ENCODE measurements around the gene DLL4.
A peak's percentile ranks its signal among the peaks of the same experiment; 100 is the strongest.

The DLL4 gene

DNA sequence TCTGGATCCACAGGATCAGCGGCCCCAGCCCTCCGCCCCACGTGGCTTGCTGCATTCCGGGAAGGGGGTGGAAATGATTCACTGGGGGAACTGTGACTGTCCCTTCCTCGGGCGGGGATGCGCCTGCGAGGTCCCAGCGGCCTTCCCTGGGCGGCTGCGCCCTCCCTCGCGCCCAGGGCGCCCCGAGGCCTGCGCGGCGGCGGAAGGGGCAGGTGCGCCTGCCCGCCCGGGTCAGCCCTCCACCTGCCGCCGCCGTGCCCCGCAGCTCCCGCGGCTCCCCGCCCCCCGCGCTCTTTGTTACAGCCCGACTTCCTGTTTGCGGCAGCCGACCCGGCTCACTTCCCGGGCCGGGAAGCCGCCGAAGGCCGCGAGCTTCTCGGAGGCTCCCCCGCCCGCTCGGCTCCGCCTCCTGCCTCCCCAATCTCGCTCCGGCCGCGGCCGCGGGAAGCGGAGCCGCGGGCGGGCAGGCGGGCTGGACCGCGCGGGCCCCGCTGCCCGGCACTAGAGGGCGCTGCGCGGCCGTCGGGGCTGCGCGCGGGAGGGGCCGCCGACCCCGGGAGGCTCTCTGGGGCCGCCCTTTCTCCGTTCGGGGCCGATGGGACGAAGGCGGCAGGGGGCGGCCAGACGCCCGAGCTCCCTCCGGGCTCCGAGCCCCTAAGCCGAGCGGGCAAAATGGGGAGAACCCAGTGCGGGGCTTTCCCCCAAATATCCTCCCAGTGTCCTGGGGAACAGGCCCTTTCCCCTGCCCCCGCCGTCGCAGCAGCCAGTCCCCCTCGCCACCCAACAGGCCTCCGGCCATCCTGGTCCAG lies 12.6 kb downstream of the DLL4 start:
- TF ChIP-seq CTCF (conservative IDR thresholded peaks at IDR 0.05): peak; percentile 96
- peak overlapping the region; percentile 85 for H3K27ac ChIP-seq

DNA sequence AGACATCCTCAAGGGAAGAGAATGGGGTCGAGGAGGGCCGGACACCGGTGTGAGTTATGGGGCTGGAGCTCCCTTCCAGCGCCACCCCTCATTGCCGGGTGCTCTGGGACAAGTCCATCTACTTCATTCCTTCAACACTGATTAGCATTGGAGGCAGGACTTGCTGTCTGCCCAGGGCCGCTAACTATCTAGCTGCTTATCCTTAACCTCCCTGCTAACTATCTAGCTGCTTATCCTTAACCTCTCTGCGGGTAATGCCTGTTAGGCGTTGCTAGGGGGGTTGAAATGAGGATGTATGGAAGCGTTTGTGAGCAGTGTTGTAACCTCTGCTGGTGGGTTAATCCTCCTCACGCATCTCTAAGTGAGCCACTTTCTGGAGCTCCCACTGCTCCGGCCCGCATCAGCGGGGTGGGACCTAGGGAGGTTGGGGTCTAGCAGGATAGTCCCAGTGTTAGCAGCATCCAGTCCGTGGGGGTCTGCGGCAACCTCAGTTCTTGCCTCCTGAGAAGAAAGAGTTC lies 13.3 kb downstream of the DLL4 start:
- peak overlapping the region; percentile 85 for H3K27ac ChIP-seq
- no peak for TF ChIP-seq CTCF (conservative IDR thresholded peaks at IDR 0.05)

GRCh38 chr15:40942878-40943277 lies 13.7 kb downstream of the DLL4 start:
- no peak overlapping the region for H3K27ac ChIP-seq
- TF ChIP-seq CTCF (conservative IDR thresholded peaks at IDR 0.05): no peak

DNA sequence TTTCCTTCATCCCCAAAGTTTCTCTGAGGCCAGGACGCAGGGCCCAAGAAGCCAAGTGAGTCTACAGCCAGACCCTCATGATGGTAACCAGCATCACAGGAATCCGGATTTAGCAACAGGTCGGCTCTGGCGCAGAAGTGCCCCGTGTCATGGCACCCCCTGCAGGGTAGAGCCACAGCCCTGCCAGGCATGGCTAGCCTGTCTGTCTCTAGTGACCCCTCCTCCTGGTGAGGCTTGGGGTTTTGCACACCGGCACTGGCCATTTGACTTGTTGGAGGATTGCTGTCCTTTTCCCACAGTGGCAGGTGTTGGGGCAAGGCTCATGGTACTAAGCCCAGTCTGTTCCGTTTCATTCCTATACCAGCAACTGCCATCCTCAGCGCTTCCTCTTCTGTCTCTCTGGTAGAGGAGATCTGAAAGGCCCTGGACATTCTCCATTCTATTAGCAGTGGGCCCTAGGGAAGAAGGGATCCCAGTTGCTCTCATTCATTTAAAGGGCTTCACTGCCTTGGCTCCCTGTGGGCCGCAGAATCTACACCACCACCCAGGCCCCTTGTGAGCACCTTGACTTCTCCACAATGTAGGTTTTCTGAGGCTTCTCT lies 14.7 kb downstream of the DLL4 start:
- TF ChIP-seq CTCF (conservative IDR thresholded peaks at IDR 0.05): no peak
- H3K27ac ChIP-seq: no peak overlapping the region

GRCh38 chr15:40944510-40945296 lies 15.6 kb downstream of the DLL4 start:
- no peak overlapping the region for H3K27ac ChIP-seq
- TF ChIP-seq CTCF (conservative IDR thresholded peaks at IDR 0.05): no peak

DNA sequence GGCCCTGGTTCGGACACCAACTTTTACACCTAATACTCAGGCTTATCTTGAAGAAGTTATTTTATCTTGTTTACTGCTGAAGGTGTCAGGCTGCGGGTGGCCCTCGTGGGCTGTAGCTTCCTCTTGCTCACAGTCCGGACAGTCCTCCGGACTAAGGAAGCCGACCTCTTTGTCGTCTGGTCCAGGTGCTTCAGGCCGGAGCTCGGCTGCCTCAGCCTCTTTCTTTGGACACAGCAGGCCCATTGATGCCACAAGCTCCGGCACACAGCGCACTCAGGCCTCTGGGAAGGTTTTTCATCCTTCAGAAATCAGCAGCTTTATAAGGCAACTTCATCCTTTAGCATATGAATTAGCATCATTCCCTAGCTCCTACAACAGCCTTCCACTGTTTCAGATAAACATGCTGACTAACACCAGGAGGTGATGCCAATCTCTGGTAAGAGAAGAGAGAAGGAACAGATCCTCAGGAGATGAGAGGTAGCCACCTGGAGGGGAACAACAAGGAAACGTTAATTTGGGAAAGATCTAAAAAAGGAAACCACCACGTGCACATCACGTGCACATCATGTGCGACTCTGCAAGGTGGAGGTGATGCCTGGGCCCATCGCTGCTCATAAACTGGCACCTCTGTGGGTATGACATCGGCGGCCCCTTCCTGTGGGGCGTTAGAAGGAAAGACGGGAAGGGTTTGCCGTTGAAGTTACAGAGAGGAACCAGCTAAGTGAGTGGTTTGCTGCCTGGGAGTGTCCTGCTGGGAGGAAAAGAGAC lies 19.8 kb downstream of the DLL4 start:
- H3K27ac ChIP-seq: no peak overlapping the region
- TF ChIP-seq CTCF (conservative IDR thresholded peaks at IDR 0.05): no peak

All from VCaP (cell line).